Ecto neural progenitor cell (in vitro differentiated cells): Measurements from ENCODE around the gene ACTN1.
A peak's percentile ranks its signal among the peaks of the same experiment; 100 is the strongest.

Experiments
- DNase-seq: peaks from one replicate; pipeline ENCODE4 v3.0.0-alpha.2; 2018; ENCODE audit warnings: low spot score

The ACTN1 gene

DNA sequence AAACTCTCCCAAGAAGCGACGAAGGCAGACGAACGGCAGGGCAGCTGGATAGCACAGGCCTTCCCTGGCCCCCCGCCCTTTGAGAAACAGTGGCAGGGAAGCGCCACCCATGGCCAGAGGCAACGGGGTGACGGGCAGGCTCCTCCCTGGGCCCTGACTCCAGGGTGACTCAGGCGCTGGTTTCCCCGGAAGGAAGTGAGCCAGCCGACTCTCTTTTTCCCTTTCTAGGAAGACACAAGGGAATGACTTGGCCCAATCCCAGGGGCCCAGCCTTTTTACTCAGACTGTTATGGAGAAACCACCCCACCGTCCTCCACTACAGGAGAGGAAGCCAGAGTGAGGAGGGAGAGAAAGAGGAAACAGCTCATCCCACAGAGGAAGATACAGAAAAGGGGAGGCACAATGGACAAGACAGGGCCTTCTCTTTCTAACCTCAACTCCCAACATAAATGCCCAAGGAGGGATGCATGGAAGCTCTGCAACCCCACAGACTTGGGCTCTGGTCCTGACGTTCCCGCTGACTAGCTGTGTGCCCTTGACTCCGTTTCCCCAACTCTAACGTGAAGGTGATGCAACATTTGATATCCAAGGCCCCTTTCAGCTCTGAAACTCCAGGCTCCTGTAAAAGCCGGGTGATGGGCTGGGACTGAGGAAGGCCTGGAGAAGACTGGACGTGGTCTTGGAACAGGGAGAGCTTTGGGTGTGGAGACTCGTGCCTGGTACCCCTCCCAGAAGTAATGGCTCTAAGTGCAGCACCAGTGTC, 27.9 kb downstream of the ACTN1 start:
- DNase-seq = no peak

DNA sequence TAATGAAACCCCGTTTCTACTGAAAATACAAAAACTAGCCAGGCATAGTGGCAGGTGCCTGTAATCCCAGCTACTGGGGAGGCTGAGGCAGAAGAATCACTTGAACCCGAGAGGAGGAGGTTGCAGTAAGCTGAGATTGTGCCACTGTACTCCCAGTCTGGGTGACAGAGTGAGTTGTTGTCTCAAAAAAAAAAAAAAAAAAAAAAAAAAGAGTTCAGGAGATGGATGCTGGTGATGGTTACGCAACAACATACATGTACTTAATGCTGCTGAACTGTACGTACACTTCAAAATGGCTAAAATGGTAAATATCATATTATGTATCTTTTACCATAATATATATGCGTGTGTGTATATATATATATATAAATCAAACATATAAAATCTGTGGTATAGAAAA, 29.0 kb downstream of the ACTN1 start:
- DNase-seq = no peak

DNA sequence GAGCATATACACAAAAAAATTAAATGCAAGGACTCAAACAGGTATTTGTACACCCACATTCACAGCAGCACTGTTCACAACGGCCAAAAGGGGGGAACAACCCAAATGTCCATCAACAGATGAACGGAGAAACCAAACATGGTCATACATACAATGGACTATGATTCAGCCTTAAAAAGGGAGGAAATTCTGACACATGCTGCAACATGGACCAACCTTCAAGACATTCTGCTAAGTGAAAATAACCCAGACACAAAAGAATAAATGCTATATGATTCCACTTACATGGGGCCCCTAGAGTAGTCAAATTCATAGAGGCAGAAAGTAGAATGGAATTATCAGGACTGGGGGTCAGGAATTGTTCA, 29.5 kb downstream of the ACTN1 start:
- DNase-seq = no peak

DNA sequence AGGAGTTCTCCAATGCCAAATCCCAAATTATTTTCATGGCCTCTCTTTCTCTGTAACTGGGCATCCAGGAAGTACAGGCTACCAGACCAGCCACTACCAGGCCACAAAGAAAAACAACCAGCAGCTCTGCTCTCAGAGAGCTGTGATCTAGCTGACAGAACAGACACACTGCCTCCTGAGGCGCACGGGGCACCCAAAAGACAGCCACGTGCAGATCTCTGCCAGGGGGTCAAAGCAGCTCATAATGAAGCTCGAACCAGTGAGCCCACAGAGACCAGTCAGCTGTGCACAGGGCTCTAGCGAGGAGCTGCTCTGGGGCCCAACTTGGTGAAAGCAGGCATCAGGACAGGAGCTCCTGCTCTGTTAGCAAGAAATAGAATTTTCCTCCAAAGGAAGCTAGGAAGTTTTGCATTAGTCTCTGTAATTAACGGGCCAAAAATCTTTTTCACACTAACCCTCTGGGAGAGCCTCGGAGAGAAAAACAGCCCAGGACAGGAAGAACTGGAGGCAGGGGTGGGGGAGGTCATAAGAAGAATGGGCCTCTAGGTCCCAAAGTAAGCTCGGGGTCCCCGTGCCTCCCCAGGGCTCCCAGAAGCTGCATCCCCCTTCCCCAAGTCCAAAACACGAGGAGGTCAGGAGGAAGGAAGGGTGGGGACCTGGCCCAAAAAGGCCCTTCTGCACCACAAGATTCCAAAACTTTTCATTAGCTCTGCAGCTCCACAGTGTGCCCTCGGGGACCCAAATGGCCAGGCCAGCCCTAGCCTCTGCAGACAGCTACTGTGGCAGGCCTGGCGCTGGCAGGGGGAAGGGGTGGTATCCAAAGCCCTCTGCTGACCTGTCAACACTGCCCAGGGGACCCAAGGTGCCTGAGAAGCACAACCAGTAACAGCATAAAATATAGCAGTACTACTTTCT, 30.2 kb downstream of the ACTN1 start:
- DNase-seq = no peak

DNA sequence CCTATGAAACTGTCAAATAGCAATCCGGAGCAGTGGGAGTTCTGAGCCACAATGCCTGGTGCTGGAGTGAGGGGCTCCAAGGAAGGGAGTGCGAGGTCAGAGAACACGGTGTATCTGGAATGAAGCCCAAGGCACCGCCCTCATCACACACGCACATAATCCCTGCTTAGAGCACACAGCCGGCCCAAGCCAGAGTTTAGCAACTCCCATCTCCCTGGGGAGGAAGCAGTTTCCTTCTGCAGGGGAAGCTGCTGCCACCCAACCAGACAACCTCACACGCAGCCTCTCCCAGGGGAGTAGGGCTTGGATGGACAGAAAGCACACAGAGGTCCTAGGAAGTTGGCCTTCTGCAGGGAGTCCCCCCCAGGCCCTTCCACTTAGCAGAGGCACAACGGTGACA, 31.3 kb downstream of the ACTN1 start:
- DNase-seq = peak; percentile 67

DNA sequence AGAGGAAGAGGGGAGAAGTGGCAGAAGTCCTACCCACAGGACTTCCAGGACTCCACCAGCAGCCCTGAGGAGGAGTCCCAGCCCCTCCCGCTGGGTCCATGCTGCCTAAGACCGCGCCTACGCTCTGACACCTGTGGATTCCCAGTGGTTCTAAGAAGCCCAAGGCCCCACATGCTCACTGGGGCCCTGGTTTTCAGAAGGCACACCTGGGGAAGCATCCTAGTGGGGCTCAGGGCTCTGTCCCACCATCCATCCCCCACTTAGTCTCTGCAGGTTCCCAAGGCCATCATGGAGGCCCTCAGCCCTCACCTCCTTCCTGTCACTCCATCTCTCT, 32.6 kb downstream of the ACTN1 start:
- DNase-seq = no peak

DNA sequence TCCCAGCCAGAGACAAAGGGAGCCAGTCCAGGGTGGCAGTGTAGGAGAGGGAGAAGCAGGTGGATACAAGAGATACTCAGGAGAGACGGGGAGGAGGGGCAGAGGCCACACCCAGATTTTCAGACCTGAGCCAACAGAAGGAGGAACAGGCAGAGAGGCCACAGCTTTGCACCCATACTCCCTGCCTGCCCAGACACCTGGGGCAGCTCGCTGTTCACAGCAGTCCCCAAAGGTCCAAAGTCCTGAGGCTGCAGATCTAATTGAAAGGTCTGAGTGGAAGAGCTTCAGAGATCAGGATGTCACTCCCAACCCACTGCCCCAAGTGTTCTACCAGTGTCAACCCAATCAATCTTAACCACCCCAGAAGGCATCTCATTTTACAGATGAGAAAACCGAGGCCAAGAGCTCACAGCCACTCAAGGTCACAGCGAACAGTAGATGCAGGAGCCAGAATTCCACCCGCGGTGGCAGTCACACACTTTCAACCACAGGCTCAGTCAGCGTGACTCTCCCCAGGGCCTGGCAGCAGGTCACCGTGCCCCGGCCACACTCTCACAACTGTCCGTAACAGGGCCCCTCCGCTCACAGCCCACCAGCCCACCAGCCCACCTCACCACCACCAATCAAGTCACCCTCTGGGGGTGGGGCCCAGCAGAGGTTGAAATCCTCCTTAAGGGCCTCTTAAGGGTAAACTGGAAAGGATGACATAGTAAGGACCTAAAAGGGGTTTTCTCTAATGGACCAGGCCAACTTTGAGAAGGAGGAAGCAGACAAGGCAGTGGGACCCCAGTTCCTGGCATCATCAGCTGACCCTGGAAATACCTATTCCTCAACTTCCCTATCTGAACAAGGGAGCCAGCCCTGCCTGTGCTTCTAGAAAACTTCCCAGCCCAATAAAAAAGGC, 33.3 kb downstream of the ACTN1 start:
- DNase-seq = no peak

DNA sequence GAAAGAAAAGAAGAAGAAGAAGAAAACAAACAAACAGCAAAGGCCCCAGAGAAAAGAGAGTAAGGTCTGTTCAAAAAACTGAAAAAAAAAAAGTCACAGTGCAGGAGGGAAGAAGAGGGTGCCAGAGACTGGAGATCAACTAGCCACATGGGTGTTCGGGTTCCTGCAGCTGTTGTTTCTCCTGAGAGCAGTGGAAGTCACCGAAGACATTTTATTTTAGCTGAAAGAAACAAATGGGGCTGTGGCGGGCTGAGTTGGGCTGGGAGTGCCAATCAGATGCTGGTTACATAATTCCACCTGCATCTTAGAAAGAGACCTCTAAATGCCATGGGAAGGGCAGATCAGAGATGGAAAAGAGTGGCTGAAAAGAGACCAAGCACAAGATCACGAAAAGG, 33.9 kb downstream of the ACTN1 start:
- DNase-seq = no peak

DNA sequence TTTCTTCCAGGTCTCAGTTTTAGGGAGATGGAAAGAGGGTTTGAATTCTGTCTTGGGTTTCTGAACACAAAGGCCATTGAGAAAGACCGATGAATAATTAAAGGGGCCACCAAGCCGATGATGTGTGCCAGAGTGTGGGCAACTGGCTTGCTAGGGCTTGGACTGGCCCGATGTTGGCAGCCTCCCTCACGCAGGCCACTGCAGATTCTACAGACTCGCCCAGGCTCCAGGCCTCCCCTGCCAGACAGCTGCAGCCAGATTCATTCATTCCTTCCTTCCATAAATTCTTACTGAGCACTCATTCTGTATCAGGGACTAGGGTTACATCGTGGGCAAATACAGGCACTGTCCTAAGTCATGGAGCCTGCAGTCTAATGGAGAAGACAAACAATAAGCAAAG, 34.9 kb downstream of the ACTN1 start:
- DNase-seq = no peak

DNA sequence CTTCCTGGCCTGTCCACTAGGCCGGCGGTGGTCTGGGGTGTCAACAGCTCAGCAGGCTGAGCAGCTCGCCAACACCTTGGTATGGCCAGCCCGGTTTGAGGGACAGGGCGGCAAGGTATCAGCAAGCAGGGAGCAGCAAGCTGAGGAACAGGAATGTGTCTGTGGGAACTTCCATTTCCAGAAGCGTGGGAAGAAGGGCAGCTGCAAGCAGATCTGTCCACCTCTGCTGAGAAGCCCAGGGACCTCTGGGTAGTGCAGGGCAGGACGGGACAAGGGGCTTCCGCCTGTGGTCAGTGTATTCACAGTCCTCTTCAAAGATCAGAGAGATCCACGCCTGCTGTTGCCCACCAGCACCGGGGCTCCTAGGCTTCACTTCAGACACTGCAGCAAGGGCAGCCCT, 36.0 kb downstream of the ACTN1 start:
- no peak for DNase-seq

DNA sequence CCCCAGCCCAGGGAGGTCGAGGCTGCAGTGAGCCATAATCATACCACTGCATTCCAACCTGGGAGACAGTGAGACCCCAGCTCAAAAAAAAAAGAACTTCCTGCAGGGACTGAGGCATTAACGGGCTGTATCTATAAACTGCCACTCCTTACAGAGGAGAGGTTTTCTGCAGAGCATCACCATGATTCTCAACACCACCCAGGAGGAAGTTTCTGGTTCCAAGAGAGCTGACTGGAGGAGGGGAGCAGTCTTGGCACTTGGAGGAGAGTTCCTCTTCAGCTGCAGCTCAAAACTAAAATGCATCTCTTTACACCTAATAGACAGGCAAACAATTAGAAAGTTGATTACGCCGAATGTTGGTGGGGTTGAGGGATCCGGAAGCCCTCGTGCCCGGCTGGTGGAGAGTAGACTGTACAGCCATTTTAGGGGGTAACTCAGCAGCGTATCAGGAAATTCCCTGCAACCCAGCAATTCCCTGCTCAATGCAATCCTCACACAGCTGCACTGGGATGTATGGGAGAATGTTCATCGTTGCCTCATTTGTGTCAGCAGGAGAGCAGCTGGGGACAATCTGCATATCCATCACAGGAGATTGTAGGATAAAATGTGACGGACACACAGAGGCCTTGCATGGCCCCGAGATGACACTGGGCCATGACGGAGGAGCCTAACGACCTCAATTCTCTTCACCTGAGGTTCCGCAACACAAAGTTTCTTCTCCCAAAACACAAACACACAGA, 36.6 kb downstream of the ACTN1 start:
- DNase-seq = no peak

DNA sequence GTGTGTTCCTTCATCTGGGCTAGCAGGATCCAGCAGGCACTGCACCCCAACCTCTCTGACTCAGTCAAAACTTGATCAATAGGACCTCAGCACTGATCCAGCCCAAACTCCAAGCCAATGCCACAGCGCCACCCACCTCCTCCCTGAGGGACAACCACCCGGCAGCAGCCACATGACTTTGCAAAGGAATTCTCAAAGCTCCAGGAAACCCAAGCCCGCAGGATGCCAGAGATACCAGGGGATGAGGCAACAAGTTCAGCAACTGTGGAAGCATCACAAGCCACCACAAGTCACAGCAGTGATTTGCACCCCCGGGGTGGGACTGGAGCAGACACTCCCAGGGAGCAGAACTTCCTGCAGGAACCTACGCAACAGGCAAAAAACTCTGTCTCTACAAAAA, 37.3 kb downstream of the ACTN1 start:
- DNase-seq = peak; percentile 67

DNA sequence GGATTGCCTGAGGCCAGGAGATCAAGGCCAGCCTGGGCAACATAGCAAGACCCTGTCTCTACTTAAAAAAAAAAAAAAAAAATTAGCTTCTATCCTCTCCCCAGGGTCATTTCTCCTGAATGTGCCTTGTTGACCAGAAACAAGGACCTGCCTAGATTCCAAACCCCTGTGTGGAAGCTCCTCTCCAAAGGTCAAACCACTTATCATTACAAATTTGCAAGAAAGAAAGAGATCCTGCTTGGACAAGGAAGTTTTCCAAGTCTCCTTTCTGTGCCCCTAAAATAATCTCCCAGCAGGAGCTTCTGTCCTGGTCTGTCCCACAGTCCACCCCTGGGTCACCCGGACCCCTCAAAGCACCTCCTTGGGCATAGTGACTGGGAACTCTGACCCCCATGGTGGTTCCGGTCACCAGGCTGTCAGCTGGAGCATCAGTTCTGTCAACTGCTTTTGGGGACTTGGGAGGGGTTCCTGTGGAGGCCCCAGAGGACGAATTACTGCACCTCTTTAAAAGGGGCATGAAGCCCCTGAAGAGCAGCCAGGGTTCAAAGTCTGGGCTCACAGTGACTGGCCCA, 38.4 kb downstream of the ACTN1 start:
- DNase-seq = no peak

DNA sequence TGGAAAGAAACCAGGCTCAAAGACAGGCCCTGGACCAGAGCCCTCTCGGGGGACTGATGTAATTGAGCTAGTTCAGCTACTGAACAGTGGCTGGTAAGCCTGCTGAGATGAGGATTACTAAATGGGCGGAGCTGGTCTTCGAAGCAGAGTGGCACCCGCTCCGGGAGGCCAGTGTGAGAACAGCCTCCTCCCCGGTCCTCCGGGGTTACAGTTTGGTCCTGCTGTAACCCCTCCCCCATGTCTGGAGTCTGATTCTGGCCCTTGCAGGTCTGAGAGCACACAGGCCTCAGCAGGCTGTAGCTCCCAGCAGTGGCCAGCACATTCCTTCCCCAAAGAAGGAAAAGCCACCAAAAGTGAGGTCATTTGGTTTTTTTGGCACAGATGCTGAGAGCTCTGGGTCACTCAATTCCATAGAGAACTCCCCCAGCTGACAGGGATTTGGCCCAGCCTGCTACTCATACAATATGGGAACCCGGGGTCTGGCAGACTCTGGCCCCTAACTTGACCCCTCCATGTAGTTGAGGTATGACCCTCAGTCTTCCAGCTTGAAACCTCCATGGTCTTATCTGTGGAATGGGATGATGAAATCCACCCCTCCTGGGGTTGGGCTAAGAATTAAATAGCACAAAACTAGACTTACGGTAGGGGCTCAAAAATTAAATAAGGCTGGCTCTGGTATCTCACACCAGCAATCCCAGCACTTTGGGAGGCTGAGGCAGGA, 39.0 kb downstream of the ACTN1 start:
- DNase-seq = peak; percentile 79

DNA sequence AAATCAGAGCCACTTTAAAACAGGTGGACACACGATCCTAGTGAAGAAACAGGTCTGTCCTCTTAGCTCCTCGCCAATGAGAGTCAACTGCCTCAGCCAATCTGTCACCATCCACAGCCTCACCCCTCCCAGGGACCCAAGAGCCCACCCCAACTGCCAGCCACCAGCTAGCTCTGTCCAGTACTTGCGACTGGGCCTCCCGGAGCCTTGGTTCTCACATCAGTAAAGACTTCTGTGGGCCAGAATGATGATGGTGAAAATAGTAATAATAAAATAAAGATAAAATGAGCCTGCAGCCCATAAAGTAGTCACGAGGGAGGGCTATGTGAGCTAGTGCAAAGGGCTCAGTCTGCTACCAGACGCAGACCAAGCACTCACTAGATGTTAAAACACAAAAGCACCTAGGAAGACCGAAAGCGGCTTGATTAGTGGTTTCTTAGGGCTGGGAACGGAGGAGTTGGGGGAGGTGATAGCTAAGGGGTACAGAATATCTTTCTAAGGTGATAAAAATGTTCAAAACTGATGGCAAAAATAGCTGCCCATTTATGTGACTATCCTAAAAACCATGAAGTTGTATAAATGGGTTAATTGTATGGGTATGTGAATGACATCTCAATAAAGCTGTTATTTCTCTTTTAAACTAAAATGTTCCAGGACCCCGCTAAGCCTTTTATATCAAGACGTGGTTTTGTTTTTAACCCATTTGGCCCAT, 39.8 kb downstream of the ACTN1 start:
- no peak for DNase-seq

DNA sequence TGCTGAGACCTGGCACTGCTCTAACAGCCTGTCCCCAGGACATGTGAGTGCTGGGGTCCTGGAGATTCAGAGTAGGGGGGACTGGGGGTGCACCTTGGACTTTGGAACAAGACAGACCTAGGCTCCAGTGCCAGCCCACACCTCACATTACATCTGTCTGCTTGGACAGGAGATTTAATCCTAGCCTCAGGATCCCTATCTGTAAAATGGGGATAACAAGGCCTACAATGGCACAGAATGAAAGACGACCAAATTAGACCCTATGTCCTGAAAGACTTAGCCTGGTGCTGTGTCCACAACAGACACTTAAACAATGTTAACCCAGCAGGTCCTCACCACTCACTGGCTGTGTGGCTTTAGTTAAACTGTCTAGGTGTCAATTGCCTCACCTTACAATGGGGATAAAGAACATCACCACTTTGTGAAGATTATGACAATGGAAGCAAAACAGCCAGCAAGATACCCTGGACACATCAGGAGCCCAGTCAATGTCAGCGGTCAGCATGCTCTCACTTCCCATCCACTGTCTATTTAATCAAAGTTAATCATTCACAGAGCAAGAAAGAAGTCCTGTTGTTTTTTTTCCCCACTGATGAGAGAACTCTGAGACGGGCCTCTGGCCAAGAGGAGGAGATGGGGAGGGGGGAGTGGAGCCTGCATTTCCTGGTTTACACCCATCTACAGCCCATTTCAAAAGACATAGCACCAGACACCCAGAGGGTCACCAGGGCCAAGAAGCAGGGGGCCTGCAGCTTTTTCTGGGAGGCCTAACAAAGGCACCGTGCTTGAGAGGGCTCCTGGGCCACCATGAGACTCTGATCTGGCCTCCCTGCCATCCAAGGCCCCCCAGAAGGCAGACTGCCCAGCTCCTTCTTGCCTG, 40.6 kb downstream of the ACTN1 start:
- DNase-seq = no peak

DNA sequence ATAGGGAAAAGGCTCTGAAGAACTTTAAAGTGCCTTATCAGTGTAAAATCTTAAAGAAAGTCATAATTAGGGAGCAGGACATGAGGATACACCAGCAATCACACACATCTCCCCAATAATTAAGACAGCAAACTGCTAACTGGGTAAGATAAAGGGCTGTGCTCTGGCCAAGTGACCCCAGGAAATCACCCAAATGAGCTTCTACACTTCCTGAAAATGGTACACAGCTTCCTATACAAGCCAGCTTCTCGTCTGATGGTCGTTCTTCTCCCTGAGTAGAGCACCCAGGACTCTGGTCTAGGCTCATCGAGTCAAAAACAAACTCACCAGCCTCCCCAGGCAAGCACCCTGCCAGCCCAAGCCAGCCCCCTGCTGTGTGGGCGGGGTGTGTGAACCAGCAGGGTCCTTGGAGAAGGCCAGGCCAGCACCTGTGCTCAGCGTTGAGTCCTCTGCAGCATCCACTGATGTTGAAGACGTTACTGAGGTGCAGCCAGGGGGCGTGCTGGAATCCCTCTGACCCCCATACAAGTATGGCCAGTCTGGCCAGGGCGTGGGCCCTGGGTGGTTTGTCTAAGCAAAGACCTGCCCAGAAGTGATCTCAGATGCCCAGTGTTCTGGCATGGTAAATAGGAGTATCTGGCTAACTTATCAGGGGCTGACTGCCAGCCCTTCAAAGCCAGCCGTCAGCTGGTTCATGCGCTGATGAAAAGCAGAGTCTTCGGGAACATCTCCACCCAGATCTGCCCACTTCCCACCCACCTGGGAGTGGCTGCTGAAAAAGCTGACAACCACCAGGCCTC, 41.4 kb downstream of the ACTN1 start:
- no peak for DNase-seq

DNA sequence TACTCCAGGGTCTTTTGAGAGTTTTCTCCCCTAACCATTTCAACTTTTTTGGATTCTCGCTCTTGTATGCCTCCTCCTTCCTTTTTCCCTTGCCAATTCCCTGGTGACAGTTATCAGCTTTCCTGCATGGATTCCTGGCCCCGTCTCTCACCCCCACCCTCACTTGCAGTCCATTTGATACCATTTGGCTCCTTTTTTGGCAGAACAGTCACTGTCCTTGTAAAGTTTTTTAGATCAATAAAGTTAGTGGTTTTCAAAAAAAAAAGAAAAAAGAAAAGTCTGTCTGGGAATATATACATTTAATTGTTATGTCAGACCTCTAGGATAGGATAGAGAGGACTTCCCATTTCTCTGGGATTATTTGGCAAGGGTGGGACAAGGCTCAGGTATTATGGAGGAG, 42.1 kb downstream of the ACTN1 start:
- no peak for DNase-seq
